Breast epithelium (tissue), 3 donors: ENCODE results near the gene COL8A1.

Experiments used
- POLR2A ChIP-seq: fragments of 450-650 bp; IDR thresholded peaks from one replicate; pipeline ENCODE4 v1.6.1; 2016; ENCODE audit warnings: antibody characterized with exemption, mild to moderate bottlenecking, moderate library complexity
- POLR2AphosphoS5 ChIP-seq, 3 donors: sonication (generic); formaldehyde crosslinking; IDR thresholded peaks; one replicate each; pipeline ENCODE4 v1.6.1; 2017; ENCODE audit warnings: antibody characterized with exemption in 3 of 3

DNA sequence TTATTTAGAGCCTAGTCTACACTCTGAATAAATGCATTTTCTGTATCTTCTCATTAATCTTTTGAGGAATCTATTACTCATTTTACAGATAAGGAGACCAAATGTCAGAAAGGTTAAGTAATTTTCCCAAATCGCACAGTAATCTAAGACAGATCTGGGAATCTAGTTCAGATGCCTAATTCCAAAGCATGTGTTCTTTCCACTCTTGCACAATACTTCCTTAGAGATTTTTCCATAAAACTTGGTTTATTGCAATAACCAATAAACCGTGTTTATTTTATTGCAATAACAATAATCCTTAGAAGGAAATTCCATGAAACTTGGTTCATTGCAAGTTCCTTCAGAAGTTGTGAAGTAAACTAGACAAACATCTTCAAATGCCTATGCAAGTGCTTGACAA is 17.4 kb upstream of the COL8A1 start:
- TF ChIP-seq POLR2A (no peak), POLR2AphosphoS5 (IDR thresholded peaks at IDR 0.05) (no peak)
